Nephron (organoid): ENCODE data around the gene SEC16B.

Source experiments
- H3K27ac Mint-ChIP-seq, 3 experiments: 2 replicates each; pipeline ENCODE4 v1.8.0; 2020; ENCODE audit warnings: mixed read lengths in 3 of 3, mild to moderate bottlenecking in 2 of 3, moderate library complexity in 1 of 3
- H3K27me3 Mint-ChIP-seq: 2 replicates; pipeline ENCODE4 v1.8.0; 2021; ENCODE audit warnings: low read depth, mild to moderate bottlenecking, moderate library complexity, mixed read lengths
- H3K36me3 Mint-ChIP-seq: 2 replicates; pipeline ENCODE4 v1.8.0; 2020; ENCODE audit warnings: low read depth, mixed read lengths
- H3K4me1 Mint-ChIP-seq: 2 replicates; pipeline ENCODE4 v1.8.0; 2020; ENCODE audit warnings: mixed read lengths
- H3K4me3 Mint-ChIP-seq, 3 experiments: 2 replicates each; pipeline ENCODE4 v1.8.0; 2020; ENCODE audit warnings: mild to moderate bottlenecking in 3 of 3, mixed read lengths in 3 of 3, moderate library complexity in 2 of 3
- H3K9me3 Mint-ChIP-seq: 2 replicates; pipeline ENCODE4 v1.8.0; 2020; ENCODE audit warnings: mixed read lengths
- CTCF ChIP-seq, 3 experiments: fragments of 200-600 bp; sonication (generic); IDR thresholded peaks; one replicate each; pipeline ENCODE4 v1.5.0; 2021; ENCODE audit warnings: antibody characterized with exemption in 3 of 3; ENCODE audit not compliant: unreplicated experiment in 3 of 3

The SEC16B gene

GRCh38 chr1:177935638-177936415 is 34.0 kb downstream of the SEC16B start:
- Mint-ChIP-seq H3K27me3 (peaks cover 12% of the 10 kb centered on the region), H3K27ac (no peak overlapping the region), H3K4me1 (peaks cover 10% of the 10 kb centered on the region), H3K9me3 (no peaks in the 10 kb centered on the region), H3K36me3 (peaks cover 3% of the 10 kb centered on the region), H3K4me3 (no peak overlapping the region)
- no peak for TF ChIP-seq CTCF (IDR thresholded peaks at IDR 0.05; ENCODE audit: unreplicated experiment in 3 of 3)

- Mint-ChIP-seq H3K4me3 (no peak overlapping the region), H3K27ac (no peak overlapping the region), H3K9me3 (no peaks in the 10 kb centered on the region), H3K36me3 (peaks cover 3% of the 10 kb centered on the region), H3K27me3 (peaks cover 12% of the 10 kb centered on the region), H3K4me1 (peaks cover 9% of the 10 kb centered on the region)
- TF ChIP-seq CTCF (IDR thresholded peaks at IDR 0.05; ENCODE audit: unreplicated experiment in 3 of 3) = no peak
These were observed 34.9 kb downstream of the SEC16B start for GRCh38 chr1:177934927-177935326.

GRCh38 chr1:177934461-177934860 is 35.4 kb downstream of the SEC16B start:
- no peak for TF ChIP-seq CTCF (IDR thresholded peaks at IDR 0.05; ENCODE audit: unreplicated experiment in 3 of 3)
- Mint-ChIP-seq H3K4me1 (peaks cover 4% of the 10 kb centered on the region), H3K36me3 (peaks cover 3% of the 10 kb centered on the region), H3K27ac (no peak overlapping the region), H3K4me3 (no peak overlapping the region), H3K9me3 (no peaks in the 10 kb centered on the region), H3K27me3 (peaks cover 12% of the 10 kb centered on the region)

- TF ChIP-seq CTCF (IDR thresholded peaks at IDR 0.05; ENCODE audit: unreplicated experiment in 3 of 3) = no peak
- H3K9me3 Mint-ChIP-seq = no peaks in the 10 kb centered on the region
- peaks cover 14% of the 10 kb centered on the region for H3K27me3 Mint-ChIP-seq
- H3K36me3 Mint-ChIP-seq = peaks cover 3% of the 10 kb centered on the region
- no peaks in the 10 kb centered on the region for H3K4me1 Mint-ChIP-seq
- no peak overlapping the region for H3K4me3 Mint-ChIP-seq
- no peak overlapping the region for H3K27ac Mint-ChIP-seq
These were observed 36.0 kb downstream of the SEC16B start for GRCh38 chr1:177933881-177934280.

GRCh38 chr1:177932123-177932522 is 37.7 kb downstream of the SEC16B start:
- Mint-ChIP-seq H3K9me3 (no peaks in the 10 kb centered on the region), H3K4me3 (no peak overlapping the region), H3K27ac (no peak overlapping the region), H3K4me1 (no peaks in the 10 kb centered on the region), H3K36me3 (peaks cover 3% of the 10 kb centered on the region), H3K27me3 (peaks cover 16% of the 10 kb centered on the region)
- TF ChIP-seq CTCF (IDR thresholded peaks at IDR 0.05; ENCODE audit: unreplicated experiment in 3 of 3) = no peak

- TF ChIP-seq CTCF (IDR thresholded peaks at IDR 0.05; ENCODE audit: unreplicated experiment in 3 of 3) = no peak
- H3K27ac Mint-ChIP-seq = no peak overlapping the region
- H3K36me3 Mint-ChIP-seq = peaks cover 3% of the 10 kb centered on the region
- H3K9me3 Mint-ChIP-seq = no peaks in the 10 kb centered on the region
- peaks cover 13% of the 10 kb centered on the region for H3K27me3 Mint-ChIP-seq
- no peaks in the 10 kb centered on the region for H3K4me1 Mint-ChIP-seq
- H3K4me3 Mint-ChIP-seq = no peak overlapping the region
These were observed 40.9 kb downstream of the SEC16B start for GRCh38 chr1:177928952-177929351.
